Urinary bladder (tissue), 4 donors: ENCODE measurements around the gene GALNTL6. TPM values are rescaled to one million over a fixed set of nuclear protein-coding genes. Genes with fewer than 3 reads are reported as not detected.
"Not testable (repeated sequence)": the region's sequence is repeated elsewhere in the genome, so short reads cannot be mapped to it uniquely, and the experiment has no call there.

ENCODE experiments used
- DNase-seq: peaks from one replicate; pipeline ENCODE4 v3.0.0-alpha.2; 2015; ENCODE audit errors: extremely low spot score
- H3K27ac ChIP-seq: one replicate; pipeline ENCODE4 v1.5.1; 2013; ENCODE audit warnings: low read depth, mild to moderate bottlenecking, moderate library complexity
- H3K36me3 ChIP-seq: one replicate; pipeline ENCODE4 v1.6.1; 2013; ENCODE audit warnings: mild to moderate bottlenecking, moderate library complexity; ENCODE audit not compliant: insufficient read depth
- H3K4me1 ChIP-seq: one replicate; pipeline ENCODE4 v1.6.1; 2013; ENCODE audit warnings: mild to moderate bottlenecking, moderate library complexity; ENCODE audit not compliant: insufficient read depth
- H3K4me3 ChIP-seq: one replicate; pipeline ENCODE4 v1.5.1; 2013; ENCODE audit warnings: low read depth, low read length
- WGBS: extraction: QIAGEN DNeasy Blood & Tissue Kit; methylation state at CpG from one replicate; pipeline ENCODE4 v1.1.7; 2013; 5-methylcytosine and 5-hydroxymethylcytosine counted together
- polyA plus RNA-seq: library from polyadenylated mRNA; stranded (reverse); fragments of 200-250 nt; gene quantifications from one replicate; pipeline ENCODE4 v1.2.3, GENCODE V29; 2013
- total RNA-seq: library from RNA; depleted of rRNA; stranded (reverse); fragments of >200 nt; gene quantifications from one replicate; pipeline ENCODE4 v1.2.3, GENCODE V29; 2014
- donor health status: healthy with polysubstance abuse.
- donor health status: healthy.

Gene GALNTL6
- total and polyA plus RNA-seq, 2 donors = 0.57 to 1.5 TPM

GRCh38 chr4:173025131-173025530 lies 1211.9 kb downstream of the GALNTL6 start:
- WGBS = 96% methylated on average over 1 of the region's 1 CpG
- Histone ChIP-seq H3K36me3 (no peaks in the 10 kb centered on the region), H3K4me1 (no peaks in the 10 kb centered on the region), H3K4me3 (no peak overlapping the region), H3K27ac (no peak overlapping the region)
- DNase-seq = no peak

GRCh38 chr4:173037242-173037641 lies 1224.0 kb downstream of the GALNTL6 start:
- WGBS = 92% methylated on average over 1 of the region's 1 CpG
- DNase-seq = no peak
- Histone ChIP-seq H3K27ac (no peak overlapping the region), H3K36me3 (no peaks in the 10 kb centered on the region), H3K4me3 (no peak overlapping the region), H3K4me1 (no peaks in the 10 kb centered on the region)

GRCh38 chr4:173038192-173038896 lies 1225.1 kb downstream of the GALNTL6 start:
- no peak overlapping the region for H3K27ac ChIP-seq
- whole genome bisulfite sequencing = 71% methylated on average over 6 of the region's 6 CpGs
- no peak for DNase-seq
- no peaks in the 10 kb centered on the region for H3K4me1 ChIP-seq
- no peak overlapping the region for H3K4me3 ChIP-seq
- H3K36me3 ChIP-seq = no peaks in the 10 kb centered on the region

GRCh38 chr4:173039617-173040577 lies 1226.7 kb downstream of the GALNTL6 start:
- 11% methylated on average over 5 of the region's 5 CpGs for WGBS
- no peaks in the 10 kb centered on the region for H3K4me1 ChIP-seq
- H3K36me3 ChIP-seq = no peaks in the 10 kb centered on the region
- H3K4me3 ChIP-seq = no peak overlapping the region
- DNase-seq = no peak
- no peak overlapping the region for H3K27ac ChIP-seq

GRCh38 chr4:173041482-173041881 lies 1228.3 kb downstream of the GALNTL6 start:
- 92% methylated on average over 1 of the region's 1 CpG for WGBS

GRCh38 chr4:173042139-173042538 lies 1228.9 kb downstream of the GALNTL6 start:
- 97% methylated on average over 1 of the region's 1 CpG for WGBS
- H3K4me3 ChIP-seq, H3K27ac ChIP-seq, H3K4me1 ChIP-seq, DNase-seq, H3K36me3 ChIP-seq: not testable (repeated sequence)

More at GRCh38 chr4:173041482-173041881, 1228.3 kb downstream of the GALNTL6 start:
- DNase-seq = no peak
- H3K36me3 ChIP-seq = no peaks in the 10 kb centered on the region
- no peak overlapping the region for H3K4me3 ChIP-seq
- no peaks in the 10 kb centered on the region for H3K4me1 ChIP-seq
- H3K27ac ChIP-seq = no peak overlapping the region

- H3K27ac ChIP-seq = no peak overlapping the region
- no peak overlapping the region for H3K4me3 ChIP-seq
- WGBS = 93% methylated on average over 1 of the region's 1 CpG
- no peak for DNase-seq
- H3K4me1 ChIP-seq = no peaks in the 10 kb centered on the region
- no peaks in the 10 kb centered on the region for H3K36me3 ChIP-seq
Measured at GRCh38 chr4:173044340-173044739, 1231.1 kb downstream of the GALNTL6 start.

- DNase-seq = no peak
- Histone ChIP-seq H3K4me3 (no peak overlapping the region), H3K27ac (no peak overlapping the region), H3K4me1 (no peaks in the 10 kb centered on the region), H3K36me3 (no peaks in the 10 kb centered on the region)
- 61% methylated on average over 1 of the region's 1 CpG for WGBS
Measured at GRCh38 chr4:173045571-173045970, 1232.4 kb downstream of the GALNTL6 start.

GRCh38 chr4:173046144-173046543 lies 1232.9 kb downstream of the GALNTL6 start:
- H3K4me3 ChIP-seq = no peak overlapping the region
- DNase-seq = no peak
- WGBS = 96% methylated on average over 2 of the region's 2 CpGs
- H3K4me1 ChIP-seq = no peaks in the 10 kb centered on the region
- H3K36me3 ChIP-seq = no peaks in the 10 kb centered on the region
- no peak overlapping the region for H3K27ac ChIP-seq

- Histone ChIP-seq H3K4me1 (no peaks in the 10 kb centered on the region), H3K36me3 (no peaks in the 10 kb centered on the region), H3K4me3 (no peak overlapping the region), H3K27ac (no peak overlapping the region)
- 57% methylated on average over 5 of the region's 5 CpGs for WGBS
- no peak for DNase-seq
Measured at GRCh38 chr4:173046818-173047217, 1233.6 kb downstream of the GALNTL6 start.

- no peak for DNase-seq
- Histone ChIP-seq H3K27ac (no peak overlapping the region), H3K36me3 (no peaks in the 10 kb centered on the region), H3K4me3 (no peak overlapping the region), H3K4me1 (no peaks in the 10 kb centered on the region)
- WGBS = 76% methylated on average over 2 of the region's 2 CpGs
Measured at GRCh38 chr4:173051232-173051631, 1238.0 kb downstream of the GALNTL6 start.

- Histone ChIP-seq H3K27ac (no peak overlapping the region), H3K4me1 (no peaks in the 10 kb centered on the region), H3K36me3 (no peaks in the 10 kb centered on the region), H3K4me3 (no peak overlapping the region)
- WGBS = 31% methylated on average over 9 of the region's 9 CpGs
- DNase-seq = no peak
Measured at GRCh38 chr4:173051716-173052115, 1238.5 kb downstream of the GALNTL6 start.

GRCh38 chr4:173052439-173052838 lies 1239.2 kb downstream of the GALNTL6 start:
- no peak overlapping the region for H3K27ac ChIP-seq
- no peaks in the 10 kb centered on the region for H3K4me1 ChIP-seq
- H3K36me3 ChIP-seq = no peaks in the 10 kb centered on the region
- DNase-seq = no peak
- no peak overlapping the region for H3K4me3 ChIP-seq
- 88% methylated on average over 2 of the region's 2 CpGs for WGBS

- Histone ChIP-seq H3K27ac (no peak overlapping the region), H3K4me3 (no peak overlapping the region), H3K36me3 (no peaks in the 10 kb centered on the region), H3K4me1 (no peaks in the 10 kb centered on the region)
- DNase-seq = no peak
- WGBS = 95% methylated on average over 5 of the region's 5 CpGs
Measured at GRCh38 chr4:173056271-173056670, 1243.1 kb downstream of the GALNTL6 start.
